OCI-LY1 (cell line): ENCODE measurements around the gene EPN3.

Experiments
- H2AFZ ChIP-seq: fragments of 200-600 bp; sonication (generic), shearing (Covaris generic); 2 replicates; pipeline ENCODE4 v1.6.0; 2014; ENCODE audit warnings: antibody characterized with exemption, mild to moderate bottlenecking, low read length
- H3F3A ChIP-seq: fragments of 200-600 bp; sonication (generic), shearing (Covaris generic); 2 replicates; pipeline ENCODE4 v1.6.0; 2014; ENCODE audit warnings: mild to moderate bottlenecking, antibody characterized with exemption, low read length, moderate library complexity; ENCODE audit not compliant: insufficient read depth
- H3K27ac ChIP-seq: fragments of 200-600 bp; sonication (generic); 2 replicates; pipeline ENCODE4 v1.5.1; 2014; ENCODE audit warnings: low read length, mixed run types, mild to moderate bottlenecking, low read depth; ENCODE audit not compliant: poor library complexity, severe bottlenecking
- H3K27me3 ChIP-seq: fragments of 200-600 bp; sonication (generic); 2 replicates; pipeline ENCODE4 v1.6.0; 2014; ENCODE audit warnings: antibody characterized with exemption, mild to moderate bottlenecking, low read length, moderate library complexity; ENCODE audit not compliant: insufficient read depth
- H3K36me3 ChIP-seq: fragments of 200-600 bp; sonication (generic); 2 replicates; pipeline ENCODE4 v1.6.1; 2014; ENCODE audit warnings: mild to moderate bottlenecking, antibody characterized with exemption, low read length, moderate library complexity, mixed read lengths; ENCODE audit not compliant: insufficient read depth
- H3K4me1 ChIP-seq: fragments of 200-600 bp; sonication (generic); 2 replicates; pipeline ENCODE4 v1.5.1; 2014; ENCODE audit warnings: mild to moderate bottlenecking, low read length, moderate library complexity; ENCODE audit not compliant: insufficient read depth, severe bottlenecking
- H3K4me2 ChIP-seq: fragments of 200-600 bp; sonication (generic), shearing (Covaris generic); 2 replicates; pipeline ENCODE4 v1.6.1; 2014; ENCODE audit warnings: low read length
- H3K4me3 ChIP-seq: fragments of 200-600 bp; sonication (generic); 2 replicates; pipeline ENCODE4 v1.5.1; 2014; ENCODE audit warnings: low read length, low read depth, mild to moderate bottlenecking, mixed read lengths; ENCODE audit not compliant: poor library complexity, severe bottlenecking
- H3K79me2 ChIP-seq: fragments of 200-600 bp; shearing (Covaris generic); 2 replicates; pipeline ENCODE4 v1.6.1; 2016; ENCODE audit warnings: mixed run types, low read length, mixed read lengths; ENCODE audit not compliant: insufficient read depth
- H3K9ac ChIP-seq: fragments of 200-600 bp; sonication (generic), shearing (Covaris generic); 2 replicates; pipeline ENCODE4 v1.6.1; 2014; ENCODE audit warnings: mild to moderate bottlenecking, low read length, mixed read lengths
- H3K9me2 ChIP-seq: fragments of 200-600 bp; sonication (generic), shearing (Covaris generic); 2 replicates; pipeline ENCODE4 v1.6.1; 2014; ENCODE audit warnings: low read depth, mild to moderate bottlenecking, low read length, mixed read lengths
- H3K9me3 ChIP-seq: fragments of 200-600 bp; shearing (Covaris generic); 2 replicates; pipeline ENCODE4 v1.6.1; 2014; ENCODE audit warnings: low read length, mixed read lengths
- H4K20me1 ChIP-seq: fragments of 200-600 bp; sonication (generic), shearing (Covaris generic); 2 replicates; pipeline ENCODE4 v1.6.0; 2016; ENCODE audit warnings: mild to moderate bottlenecking, low read length; ENCODE audit not compliant: insufficient read depth
- EZH2 ChIP-seq: fragments of 200-600 bp; sonication (generic), shearing (Covaris generic); IDR thresholded peaks from 2 replicates; pipeline ENCODE4 v1.8.0; 2017; ENCODE audit warnings: borderline replicate concordance, mixed run types, mild to moderate bottlenecking, antibody characterized with exemption, low read length, moderate library complexity, mixed read lengths
- TF ChIP-seq, protein P1 (sequence below): fragments of 200-600 bp; sonication (generic), shearing (Covaris generic); IDR thresholded peaks from 2 replicates; pipeline ENCODE4 v1.5.1; 2017; ENCODE audit warnings: mild to moderate bottlenecking, antibody characterized with exemption, low read length, moderate library complexity, mixed read lengths

The EPN3 gene

GRCh38 chr17:50520483-50520882, 12.1 kb upstream of the EPN3 start:
- H4K20me1 ChIP-seq: no peaks in the 10 kb centered on the region
- no peak for TF ChIP-seq EZH2
- TF ChIP-seq, protein P1, sequence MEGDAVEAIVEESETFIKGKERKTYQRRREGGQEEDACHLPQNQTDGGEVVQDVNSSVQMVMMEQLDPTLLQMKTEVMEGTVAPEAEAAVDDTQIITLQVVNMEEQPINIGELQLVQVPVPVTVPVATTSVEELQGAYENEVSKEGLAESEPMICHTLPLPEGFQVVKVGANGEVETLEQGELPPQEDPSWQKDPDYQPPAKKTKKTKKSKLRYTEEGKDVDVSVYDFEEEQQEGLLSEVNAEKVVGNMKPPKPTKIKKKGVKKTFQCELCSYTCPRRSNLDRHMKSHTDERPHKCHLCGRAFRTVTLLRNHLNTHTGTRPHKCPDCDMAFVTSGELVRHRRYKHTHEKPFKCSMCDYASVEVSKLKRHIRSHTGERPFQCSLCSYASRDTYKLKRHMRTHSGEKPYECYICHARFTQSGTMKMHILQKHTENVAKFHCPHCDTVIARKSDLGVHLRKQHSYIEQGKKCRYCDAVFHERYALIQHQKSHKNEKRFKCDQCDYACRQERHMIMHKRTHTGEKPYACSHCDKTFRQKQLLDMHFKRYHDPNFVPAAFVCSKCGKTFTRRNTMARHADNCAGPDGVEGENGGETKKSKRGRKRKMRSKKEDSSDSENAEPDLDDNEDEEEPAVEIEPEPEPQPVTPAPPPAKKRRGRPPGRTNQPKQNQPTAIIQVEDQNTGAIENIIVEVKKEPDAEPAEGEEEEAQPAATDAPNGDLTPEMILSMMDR: no peak
- no peaks in the 10 kb centered on the region for H3K4me1 ChIP-seq
- H3K4me3 ChIP-seq: no peak overlapping the region
- H3K27me3 ChIP-seq: no peaks in the 10 kb centered on the region
- H2AFZ ChIP-seq: no peak overlapping the region
- no peaks in the 10 kb centered on the region for H3K9me3 ChIP-seq
- H3K9me2 ChIP-seq: no peaks in the 10 kb centered on the region
- no peaks in the 10 kb centered on the region for H3F3A ChIP-seq
- no peaks in the 10 kb centered on the region for H3K36me3 ChIP-seq
- no peak overlapping the region for H3K9ac ChIP-seq
- no peak overlapping the region for H3K4me2 ChIP-seq
- H3K79me2 ChIP-seq: no peaks in the 10 kb centered on the region
- H3K27ac ChIP-seq: no peak overlapping the region

DNA sequence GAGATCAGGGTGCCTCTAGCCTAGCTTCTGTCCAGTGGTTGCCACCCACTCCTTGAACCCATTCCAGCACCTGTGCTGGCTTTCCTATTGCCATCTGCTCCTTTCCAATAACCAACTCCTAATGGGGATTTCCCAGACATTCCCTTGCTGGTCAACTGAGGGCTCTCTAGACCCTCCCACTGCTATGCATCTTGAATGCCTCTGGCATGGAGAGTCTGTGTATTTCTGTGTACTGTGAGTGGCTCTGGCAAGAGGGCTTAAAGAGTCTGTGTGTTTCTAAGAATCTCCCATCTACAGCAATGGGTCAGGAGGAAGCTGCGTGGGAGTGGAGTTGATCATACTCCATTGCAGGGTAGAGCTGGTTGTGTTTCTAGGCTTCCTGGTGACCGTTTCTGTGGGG, 11.0 kb upstream of the EPN3 start:
- Histone ChIP-seq H4K20me1 (no peaks in the 10 kb centered on the region), H3K4me2 (no peak overlapping the region)

DNA sequence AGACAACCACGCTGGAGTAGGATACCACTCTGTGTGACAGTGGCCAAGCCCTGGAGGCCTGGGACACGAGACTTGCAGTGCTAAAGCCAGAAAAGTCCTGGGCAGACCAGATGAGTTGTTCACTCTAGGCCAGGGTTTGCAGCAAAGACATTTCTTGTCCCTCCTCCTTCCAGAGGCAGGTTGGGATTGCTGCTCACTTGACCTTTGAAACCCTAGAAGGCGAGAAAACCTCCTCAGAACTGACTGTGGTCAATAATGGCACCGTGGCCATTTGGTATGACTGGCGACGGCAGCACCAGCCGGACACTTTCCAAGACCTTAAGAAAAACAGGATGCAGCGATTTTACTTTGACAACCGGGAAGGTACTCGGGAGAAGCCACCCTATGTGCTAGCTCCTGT, 9.8 kb upstream of the EPN3 start:
- H3K79me2 ChIP-seq: no peaks in the 10 kb centered on the region
- H3K36me3 ChIP-seq: no peaks in the 10 kb centered on the region
- TF ChIP-seq EZH2: no peak
- TF ChIP-seq, protein P1: no peak
- no peak overlapping the region for H2AFZ ChIP-seq
- H3F3A ChIP-seq: no peaks in the 10 kb centered on the region
- H3K4me1 ChIP-seq: no peaks in the 10 kb centered on the region
- H4K20me1 ChIP-seq: no peaks in the 10 kb centered on the region
- no peaks in the 10 kb centered on the region for H3K27me3 ChIP-seq
- H3K9me3 ChIP-seq: no peaks in the 10 kb centered on the region
- no peak overlapping the region for H3K27ac ChIP-seq
- no peaks in the 10 kb centered on the region for H3K9me2 ChIP-seq
- no peak overlapping the region for H3K9ac ChIP-seq
- no peak overlapping the region for H3K4me3 ChIP-seq
- H3K4me2 ChIP-seq: no peak overlapping the region

More for the DNA sequence above, 11.0 kb upstream of the EPN3 start:
- H3K27me3 ChIP-seq: no peaks in the 10 kb centered on the region
- H3F3A ChIP-seq: no peaks in the 10 kb centered on the region
- TF ChIP-seq, protein P1: no peak
- no peak for TF ChIP-seq EZH2
- H3K9me3 ChIP-seq: no peaks in the 10 kb centered on the region
- H3K27ac ChIP-seq: no peak overlapping the region
- H3K9me2 ChIP-seq: no peaks in the 10 kb centered on the region
- H2AFZ ChIP-seq: no peak overlapping the region
- no peak overlapping the region for H3K4me3 ChIP-seq
- no peaks in the 10 kb centered on the region for H3K79me2 ChIP-seq
- H3K9ac ChIP-seq: no peak overlapping the region
- no peaks in the 10 kb centered on the region for H3K36me3 ChIP-seq
- no peaks in the 10 kb centered on the region for H3K4me1 ChIP-seq
